ENCODE results near the gene FNDC1.

GRCh38 chr6:159203304-159204005 lies 34.3 kb downstream of the FNDC1 start:
- TF ChIP-seq CTCF (IDR thresholded peaks at IDR 0.05; ENCODE audit: low read depth, low read length) (no peak), EZH2phosphoT487 (IDR thresholded peaks at IDR 0.05; ENCODE audit: low read depth) (no peak)

Measured in OCI-LY3 (cell line).